ENCODE measurements around the gene GREB1.

GREB1 gene

DNA sequence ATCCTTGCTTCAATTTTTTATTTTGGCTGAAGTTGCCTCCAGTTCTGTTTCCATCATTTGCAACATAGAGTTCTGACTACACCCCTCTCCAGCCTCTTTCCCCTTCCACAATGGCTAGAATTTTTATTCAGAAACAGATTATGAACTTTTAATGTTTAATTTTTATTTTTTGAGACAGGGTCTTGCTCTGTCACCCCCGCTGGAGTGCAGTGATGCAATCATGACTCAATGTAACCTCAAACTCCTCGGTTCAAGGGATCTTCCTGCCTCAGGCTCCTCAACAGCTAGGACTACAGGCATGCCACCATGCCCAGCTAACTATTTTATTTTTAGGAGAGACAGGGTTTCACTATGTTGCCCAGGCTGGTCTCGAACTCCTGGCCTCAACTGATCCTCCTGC is 133.3 kb downstream of the GREB1 start:
- DNase-seq, result no peak

GRCh38 chr2:11667866-11668637 is 134.2 kb downstream of the GREB1 start:
- no peak for DNase-seq

DNA sequence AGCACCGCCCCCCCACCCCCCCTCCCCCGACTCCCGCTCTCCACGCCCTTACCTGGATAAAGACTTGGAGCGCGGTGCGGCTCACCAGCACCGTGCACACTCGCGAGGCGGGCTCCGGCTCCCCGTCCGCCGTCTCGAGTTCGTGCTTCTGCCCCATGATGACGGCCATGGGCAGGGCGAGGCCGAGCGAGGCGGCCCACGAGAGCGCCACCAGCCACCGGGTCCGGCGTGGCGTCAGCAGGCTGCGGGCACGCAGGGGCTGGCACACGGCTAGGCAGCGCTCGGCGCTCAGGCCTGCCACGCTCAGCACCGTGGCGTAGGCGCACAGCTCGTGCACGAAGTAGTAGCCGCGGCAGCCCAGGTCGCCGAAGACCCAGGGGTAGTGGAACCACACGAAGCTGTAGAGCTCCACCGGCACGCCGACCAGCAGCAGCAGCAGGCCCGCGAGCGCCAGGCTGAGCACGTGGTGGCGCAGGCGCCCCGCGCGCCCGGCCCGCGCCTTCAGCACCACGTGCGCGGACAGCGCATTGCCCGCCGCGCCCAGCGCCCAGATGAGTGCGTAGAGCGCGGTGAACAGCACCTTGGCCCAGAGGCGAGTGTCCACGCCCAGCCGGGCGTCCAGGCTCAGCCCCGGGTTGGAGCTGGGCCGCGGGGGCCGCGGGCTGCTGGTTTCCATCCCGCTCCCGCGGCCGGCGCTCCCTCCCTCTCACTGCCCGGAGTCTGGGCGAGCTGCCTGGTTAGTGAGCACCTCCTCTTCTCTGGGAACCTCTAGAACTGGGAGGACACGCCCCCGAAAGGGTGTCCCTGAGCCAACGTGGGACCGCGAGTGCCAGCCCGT is 135.8 kb downstream of the GREB1 start, which contains the start of gene NTSR2:
TSS of gene NTSR2 (minus strand) at position 742 of the 838 bp plus-strand sequence. CDS start at position 676, 66 bp downstream.
- no peak for DNase-seq

DNA sequence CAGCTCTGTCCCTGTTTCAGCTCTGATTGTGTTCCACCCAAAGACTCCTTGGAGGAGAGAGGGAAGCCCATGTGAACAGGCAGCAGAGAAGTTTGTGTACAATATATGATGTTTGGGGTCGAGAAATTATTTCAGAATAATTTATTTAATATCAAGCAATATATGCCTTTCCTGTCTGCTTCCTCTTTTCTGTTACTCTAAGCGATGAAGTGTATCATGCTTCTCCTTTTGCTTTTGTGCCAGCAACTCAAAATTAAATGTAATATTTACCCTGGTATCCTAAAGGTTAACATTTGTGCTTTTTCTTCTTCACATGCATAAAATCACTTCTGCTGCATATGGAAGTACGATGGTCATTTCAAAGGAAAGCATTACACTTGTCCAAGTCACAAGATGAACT is 138.6 kb downstream of the GREB1 start:
- DNase-seq, result no peak

- no peak for DNase-seq
Observed at GRCh38 chr2:11674983-11675382, 141.1 kb downstream of the GREB1 start.

- no peak for DNase-seq
Observed at GRCh38 chr2:11675423-11676112, 141.7 kb downstream of the GREB1 start.

DNA sequence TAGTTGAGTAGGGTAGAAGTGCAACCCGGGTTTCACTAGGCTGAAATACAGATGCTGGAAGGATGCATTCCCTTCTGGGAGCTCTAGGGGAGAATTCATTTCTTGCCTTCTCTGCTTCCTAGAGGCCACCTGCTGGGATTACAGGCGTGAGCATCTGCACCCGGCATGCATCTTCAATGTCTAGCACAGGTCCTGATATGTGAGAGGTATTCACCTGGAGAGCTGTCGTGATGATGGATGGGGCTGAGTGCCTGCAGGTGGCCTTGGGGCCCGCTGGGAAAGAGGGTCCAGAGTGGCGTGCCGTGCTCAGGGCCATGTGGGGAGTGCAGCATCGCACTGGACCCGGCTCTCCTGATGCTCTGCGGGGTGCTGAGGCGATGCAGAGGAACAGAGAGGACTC is 142.8 kb downstream of the GREB1 start:
- DNase-seq, result no peak

GRCh38 chr2:11677136-11678055 is 143.6 kb downstream of the GREB1 start:
- no peak for DNase-seq

- no peak for DNase-seq
Observed at GRCh38 chr2:11678306-11678960, 144.6 kb downstream of the GREB1 start.

- no peak for DNase-seq
Observed at GRCh38 chr2:11679016-11679415, 145.2 kb downstream of the GREB1 start.

GRCh38 chr2:11679486-11680181 is 145.8 kb downstream of the GREB1 start:
- no peak for DNase-seq

- no peak for DNase-seq
Observed at GRCh38 chr2:11680182-11680900, 146.5 kb downstream of the GREB1 start.

DNA sequence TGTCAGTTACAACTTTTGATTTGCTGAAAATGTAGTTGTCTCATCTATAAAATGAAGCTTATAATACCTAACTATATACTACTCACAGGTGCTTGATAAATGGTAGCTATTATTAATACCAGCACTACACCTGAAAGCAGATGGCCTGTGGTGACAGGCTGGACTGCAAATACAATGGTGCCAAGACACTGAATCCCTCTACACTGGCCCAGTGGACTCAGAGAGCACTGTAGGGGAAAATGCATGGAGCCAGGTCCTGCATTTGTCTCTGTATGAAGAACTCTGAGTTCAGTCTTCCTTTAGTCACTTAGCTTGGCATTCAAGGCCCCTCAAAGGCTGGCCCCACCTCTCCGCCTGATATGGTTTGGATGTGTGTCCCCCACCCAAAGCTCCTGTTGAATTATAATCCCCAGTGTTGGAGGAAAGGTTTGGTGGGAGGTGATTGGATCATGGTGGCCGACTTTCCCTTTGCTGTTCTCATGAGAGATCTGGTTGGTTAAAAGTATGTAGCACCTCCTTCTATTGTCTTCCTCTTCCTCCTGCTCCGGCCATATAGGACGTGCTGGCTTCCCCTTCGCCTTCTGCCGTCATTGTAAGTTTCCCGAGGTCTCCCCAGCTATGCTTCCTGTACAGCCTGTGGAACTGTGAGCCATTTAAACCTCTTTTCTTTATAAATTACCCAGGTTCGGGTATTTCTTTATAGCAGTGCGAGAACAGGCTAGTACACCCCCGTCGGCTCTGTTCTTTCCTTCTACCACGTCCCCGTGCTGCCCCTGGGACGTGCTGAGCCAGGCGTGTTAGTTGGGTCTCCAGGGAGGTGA is 147.3 kb downstream of the GREB1 start:
- DNase-seq, result no peak

DNA sequence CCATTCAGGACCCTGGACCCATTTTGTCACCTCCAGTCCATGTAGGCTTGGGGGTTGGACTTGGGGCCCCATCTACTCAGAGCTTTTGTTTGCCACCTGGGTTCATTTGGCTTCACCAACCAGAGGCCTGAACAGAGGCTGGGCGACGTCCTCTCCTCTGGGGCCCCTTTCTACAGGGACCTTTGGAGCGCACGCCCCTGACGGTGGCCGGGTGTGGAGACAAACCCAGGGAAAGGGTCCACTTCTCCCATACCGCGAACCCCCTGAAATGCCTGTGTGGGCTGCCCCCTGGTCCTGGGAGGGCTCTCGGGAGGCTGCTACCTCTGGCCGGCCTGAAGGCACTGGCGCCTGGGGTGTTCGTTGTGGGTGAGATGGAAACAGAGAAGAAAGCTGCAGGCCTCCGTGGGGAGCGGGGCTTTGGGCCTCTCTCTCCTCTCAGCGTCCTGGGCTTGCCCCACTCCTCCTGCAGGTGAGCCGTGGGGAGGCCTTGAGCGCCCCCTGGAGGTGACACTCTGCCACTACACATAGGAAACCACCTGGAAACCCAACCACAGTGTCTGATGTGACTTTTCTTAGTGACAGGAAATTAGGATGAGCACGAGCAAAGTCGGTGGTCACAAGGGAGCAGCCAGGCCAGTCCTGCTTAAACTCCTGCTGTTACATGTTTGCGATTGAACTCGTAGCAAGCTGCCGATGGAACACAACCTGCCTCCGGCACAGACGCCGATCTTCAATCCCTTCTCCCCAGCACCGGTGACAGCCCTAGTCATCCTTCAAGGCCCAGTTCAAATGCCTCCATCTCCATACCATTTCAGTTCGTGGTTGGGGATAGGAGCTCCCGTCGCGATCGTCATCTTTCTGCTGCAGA is 148.1 kb downstream of the GREB1 start:
- peak; percentile 50 for DNase-seq

- no peak for DNase-seq
Observed at GRCh38 chr2:11682590-11682915, 148.7 kb downstream of the GREB1 start.

- DNase-seq, result no peak
Observed at GRCh38 chr2:11683476-11683875, 149.6 kb downstream of the GREB1 start.

DNA sequence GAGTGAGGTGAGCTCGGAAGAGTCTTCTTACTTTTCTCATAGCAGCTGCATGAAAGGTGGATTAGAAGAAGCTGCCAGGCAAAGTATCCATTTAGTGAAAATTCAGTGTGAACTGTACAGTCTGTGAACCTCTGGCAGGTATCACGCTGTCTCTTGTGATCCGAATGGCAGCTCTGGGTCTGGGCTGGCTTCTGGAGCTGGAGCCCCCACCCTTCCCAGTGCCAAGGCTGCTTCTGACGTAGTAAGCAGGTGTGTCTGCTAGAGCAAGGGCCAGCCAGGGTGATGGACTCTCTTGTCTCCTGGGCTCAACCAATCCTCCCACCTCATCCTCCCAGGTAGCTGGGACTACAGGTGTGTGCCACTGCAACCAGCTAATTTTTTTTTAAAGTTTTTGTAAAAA is 150.1 kb downstream of the GREB1 start:
- no peak for DNase-seq

DNA sequence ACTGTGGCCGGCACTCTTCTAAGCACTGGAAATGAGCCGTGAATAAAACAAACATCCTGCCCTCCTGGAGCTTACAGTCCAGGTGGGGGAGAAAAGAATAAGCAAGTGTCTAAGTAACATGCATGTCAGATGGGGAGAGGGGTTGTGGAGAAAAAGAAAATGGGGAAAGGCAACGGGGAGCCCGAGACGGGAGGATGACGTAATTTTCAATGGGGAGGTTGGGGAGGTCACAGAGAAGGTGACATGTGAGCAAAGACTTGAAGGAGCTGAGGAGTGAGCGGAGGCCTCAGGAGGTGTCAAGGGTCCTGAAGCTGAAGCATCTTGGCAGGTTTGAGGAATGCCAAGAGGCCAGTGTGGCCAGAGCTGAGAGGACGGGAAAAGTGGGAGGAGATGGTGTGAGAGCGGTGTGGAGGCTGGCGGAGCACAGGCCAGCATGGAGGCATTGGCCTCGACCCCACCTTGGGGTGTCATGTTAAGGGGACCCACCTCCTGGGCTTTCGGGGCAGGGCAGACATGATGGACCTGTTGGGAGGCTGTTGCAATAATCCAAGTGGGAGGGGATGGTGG is 151.1 kb downstream of the GREB1 start:
- DNase-seq, result no peak

Data from CD4-positive, alpha-beta T cell treated with Interleukin-21 for 1 hour (primary cell).